Uterus (tissue), 4 donors: ENCODE measurements around the gene DZIP3. TPM values are rescaled to one million over a fixed set of nuclear protein-coding genes. Genes with fewer than 3 reads are reported as not detected.
A peak's percentile ranks its signal among the peaks of the same experiment; 100 is the strongest.

Experiments used
- DNase-seq, 2 donors: peaks; one replicate each; pipeline ENCODE4 v3.0.0-alpha.2; 2019 to 2020
- H3K27ac ChIP-seq, 2 donors: fragments of 200-600 bp; sonication (generic); 1 replicate in 1 of 2; 2 replicates in 1 of 2; pipeline ENCODE4 v1.5.1; 2016 to 2018
- H3K27me3 ChIP-seq, 2 donors: fragments of 200-600 bp; sonication (generic); one replicate each; pipeline ENCODE4 v1.5.1; 2018 to 2019; ENCODE audit warnings: control low read depth in 1 of 2
- H3K36me3 ChIP-seq, 2 donors: fragments of 200-600 bp; sonication (generic); one replicate each; pipeline ENCODE4 v1.5.1; 2019; ENCODE audit warnings: control low read depth in 1 of 2
- H3K4me1 ChIP-seq, 2 donors: fragments of 200-600 bp; sonication (generic); one replicate each; pipeline ENCODE4 v1.5.1; 2018 to 2019; ENCODE audit warnings: control low read depth in 1 of 2
- H3K4me3 ChIP-seq, 2 donors: fragments of 200-600 bp; sonication (generic); 1 replicate in 1 of 2; 2 replicates in 1 of 2; pipeline ENCODE4 v1.5.1; 2018 to 2019; ENCODE audit warnings: mild to moderate bottlenecking in 1 of 2
- H3K9me3 ChIP-seq, 2 donors: fragments of 200-600 bp; sonication (generic); one replicate each; pipeline ENCODE4 v1.5.1; 2019; ENCODE audit warnings: control low read depth in 1 of 2
- POLR2A ChIP-seq, 2 donors: fragments of 450-650 bp; IDR thresholded peaks; one replicate each; pipeline ENCODE4 v1.6.1; 2016; ENCODE audit warnings: antibody characterized with exemption in 2 of 2, mild to moderate bottlenecking in 1 of 2, moderate library complexity in 1 of 2
- intact Hi-C: fragments of 100-400 bp; cut with DNase I; formaldehyde crosslinking; loops from one replicate; pipeline ENCODE4 v1.15.1; 2023; ENCODE audit warnings: low total_unique reads
- total RNA-seq, 4 donors: library from RNA; depleted of rRNA in 3 of 4; stranded (reverse); fragments of >200 nt in 3 of 4; gene quantifications; one replicate each; pipeline versions ENCODE4 v1.1.0 to v1.2.4, GENCODE V29; 2014 to 2023
- TF ChIP-seq, protein P1 (sequence below), 4 experiments: fragments of 200-600 bp in 2 of 4; fragments of 450-650 bp in 2 of 4; sonication (generic) in 2 of 4; IDR thresholded peaks; one replicate each; pipeline ENCODE4 v1.5.1; 2016 to 2019; ENCODE audit warnings: antibody characterized with exemption in 4 of 4, mild to moderate bottlenecking in 2 of 4, moderate library complexity in 1 of 4
- donor health status: DM: yes; HTN: yes; CAD: no.

The DZIP3 gene
- 10 to 100 TPM in 3 of 4 donors, 1 to 10 TPM in 1; 8.8 to 39.5 (median 25.7) TPM for total RNA-seq

DNA sequence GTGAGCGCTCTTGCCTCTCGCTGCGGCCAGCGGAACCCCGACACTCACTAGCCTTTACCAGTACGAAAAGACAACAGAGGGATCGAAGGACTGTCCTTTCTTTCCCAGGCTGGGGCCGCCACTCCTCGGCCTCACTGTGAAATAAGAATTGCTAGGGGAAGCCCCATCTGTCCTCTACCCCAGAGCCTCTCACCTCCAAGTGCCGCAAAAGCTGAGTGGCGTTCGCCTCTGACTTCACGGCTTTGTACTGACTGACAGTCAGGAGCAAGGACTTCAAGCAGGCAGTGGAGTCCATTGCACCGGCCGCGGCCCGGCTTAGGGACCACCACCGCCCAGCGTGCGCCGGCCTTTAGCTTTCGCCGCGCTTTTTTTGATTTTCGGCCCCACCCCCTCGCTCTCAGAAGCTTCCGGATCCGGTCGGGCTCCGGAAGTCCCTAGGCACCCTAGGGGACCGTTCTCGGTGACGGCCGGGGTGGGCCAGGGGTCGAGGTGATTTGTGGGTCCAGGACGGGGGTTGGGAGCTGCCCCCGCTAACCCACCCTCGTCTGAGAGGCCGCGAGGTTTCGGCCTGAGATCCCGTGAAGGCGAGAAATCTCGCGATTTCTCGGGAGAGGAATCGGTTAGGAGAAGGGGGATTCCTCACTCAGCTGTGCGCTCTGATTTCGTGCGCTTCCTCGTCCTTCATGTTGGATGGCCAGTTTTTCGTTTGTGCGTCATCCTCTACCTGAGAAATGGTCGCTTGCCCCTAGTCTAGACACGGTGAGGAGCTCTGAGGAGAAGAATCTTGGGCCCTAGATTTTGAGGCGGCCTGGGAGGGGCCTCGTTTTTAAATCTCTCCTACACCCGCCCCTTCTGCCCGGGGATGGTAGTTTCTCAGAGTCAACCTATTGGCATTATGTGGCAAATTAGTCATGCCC is at the start of gene DZIP3, which contains the start of gene CIP2A:
DZIP3 (plus strand) TSS at position 642 of the 917 bp plus-strand sequence. CDS start 15,685 bp downstream, outside the sequence.
CIP2A (minus strand) TSS at position 358 of the 917 bp plus-strand sequence; CDS start at position 295, 63 bp downstream.
- DNase-seq: peak; percentile 81 to 88
- no peaks in the 10 kb centered on the region for H3K9me3 ChIP-seq
- TF ChIP-seq, protein P1, sequence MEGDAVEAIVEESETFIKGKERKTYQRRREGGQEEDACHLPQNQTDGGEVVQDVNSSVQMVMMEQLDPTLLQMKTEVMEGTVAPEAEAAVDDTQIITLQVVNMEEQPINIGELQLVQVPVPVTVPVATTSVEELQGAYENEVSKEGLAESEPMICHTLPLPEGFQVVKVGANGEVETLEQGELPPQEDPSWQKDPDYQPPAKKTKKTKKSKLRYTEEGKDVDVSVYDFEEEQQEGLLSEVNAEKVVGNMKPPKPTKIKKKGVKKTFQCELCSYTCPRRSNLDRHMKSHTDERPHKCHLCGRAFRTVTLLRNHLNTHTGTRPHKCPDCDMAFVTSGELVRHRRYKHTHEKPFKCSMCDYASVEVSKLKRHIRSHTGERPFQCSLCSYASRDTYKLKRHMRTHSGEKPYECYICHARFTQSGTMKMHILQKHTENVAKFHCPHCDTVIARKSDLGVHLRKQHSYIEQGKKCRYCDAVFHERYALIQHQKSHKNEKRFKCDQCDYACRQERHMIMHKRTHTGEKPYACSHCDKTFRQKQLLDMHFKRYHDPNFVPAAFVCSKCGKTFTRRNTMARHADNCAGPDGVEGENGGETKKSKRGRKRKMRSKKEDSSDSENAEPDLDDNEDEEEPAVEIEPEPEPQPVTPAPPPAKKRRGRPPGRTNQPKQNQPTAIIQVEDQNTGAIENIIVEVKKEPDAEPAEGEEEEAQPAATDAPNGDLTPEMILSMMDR (IDR thresholded peaks at IDR 0.05): no peak
- TF ChIP-seq POLR2A (IDR thresholded peaks at IDR 0.05): peak; percentile 34 to 62
- peak within 1 kb of the TSS; percentile 81 to 82 for H3K4me3 ChIP-seq
- H3K4me1 ChIP-seq: peaks cover 4 to 9% of the 10 kb centered on the region in 2 donors
- no peaks in the 10 kb centered on the region for H3K27me3 ChIP-seq
- H3K36me3 ChIP-seq: no peaks in the 10 kb centered on the region
- intact Hi-C loops: no loop called here
- peak within 1 kb of the TSS; percentile 97 for H3K27ac ChIP-seq

DNA sequence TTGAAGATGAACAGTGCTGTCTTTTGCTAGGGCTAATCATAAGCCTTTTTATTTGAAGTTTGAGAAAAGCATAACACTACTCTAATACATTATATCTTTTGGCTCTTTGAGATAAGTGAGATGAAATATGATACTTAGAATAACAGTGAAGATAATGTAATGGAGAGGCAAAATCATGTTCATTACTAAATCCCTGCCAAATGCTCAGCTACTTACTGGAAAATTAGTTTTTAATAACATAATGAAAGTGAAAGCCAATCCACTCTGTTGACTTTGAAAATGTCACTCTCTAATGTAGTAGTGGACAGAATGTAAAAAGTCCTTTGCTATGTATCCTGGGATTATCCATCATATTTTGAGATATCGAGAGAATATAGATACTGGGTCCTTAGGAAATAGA is 43.3 kb upstream of the DZIP3 start:
- no peak overlapping the region for H3K4me3 ChIP-seq
- intact Hi-C loops: no loop called here
- H3K9me3 ChIP-seq: no peaks in the 10 kb centered on the region
- TF ChIP-seq, protein P1 (IDR thresholded peaks at IDR 0.05): no peak
- no peak for TF ChIP-seq POLR2A (IDR thresholded peaks at IDR 0.05)
- H3K36me3 ChIP-seq: no peaks in the 10 kb centered on the region
- no peaks in the 10 kb centered on the region for H3K4me1 ChIP-seq
- DNase-seq: no peak
- H3K27ac ChIP-seq: no peak overlapping the region
- H3K27me3 ChIP-seq: no peaks in the 10 kb centered on the region

GRCh38 chr3:108546692-108547091 is 42.8 kb upstream of the DZIP3 start:
- Histone ChIP-seq H3K27me3 (no peaks in the 10 kb centered on the region), H3K4me3 (no peak overlapping the region), H3K36me3 (no peaks in the 10 kb centered on the region), H3K27ac (no peak overlapping the region), H3K4me1 (no peaks in the 10 kb centered on the region), H3K9me3 (no peaks in the 10 kb centered on the region)
- intact Hi-C loops: no loop called here
- no peak for DNase-seq
- TF ChIP-seq POLR2A (IDR thresholded peaks at IDR 0.05): no peak
- TF ChIP-seq, protein P1 (IDR thresholded peaks at IDR 0.05): no peak

DNA sequence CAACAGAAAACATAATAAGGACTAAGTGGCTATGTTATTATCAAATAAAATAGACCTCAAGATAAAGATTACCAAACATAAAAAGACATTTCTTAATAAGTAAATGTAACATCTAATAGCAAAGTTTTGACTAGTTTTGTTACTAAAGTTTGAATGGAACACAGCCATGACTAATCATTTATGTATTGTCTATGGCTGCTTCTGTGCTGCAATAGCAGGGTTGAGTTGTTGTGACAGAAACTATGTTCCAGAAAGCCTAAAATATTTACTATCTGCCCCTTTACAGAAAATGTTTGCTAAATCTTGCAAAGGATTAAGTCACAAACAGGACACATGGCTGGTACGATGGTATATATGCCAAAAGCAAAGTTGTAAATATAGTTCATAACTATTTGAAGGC is 41.2 kb upstream of the DZIP3 start:
- H3K4me3 ChIP-seq: no peak overlapping the region
- no peaks in the 10 kb centered on the region for H3K9me3 ChIP-seq
- TF ChIP-seq, protein P1 (IDR thresholded peaks at IDR 0.05): no peak
- no peak for TF ChIP-seq POLR2A (IDR thresholded peaks at IDR 0.05)
- intact Hi-C loops: no loop called here
- H3K4me1 ChIP-seq: no peaks in the 10 kb centered on the region
- no peak overlapping the region for H3K27ac ChIP-seq
- DNase-seq: no peak
- H3K27me3 ChIP-seq: no peaks in the 10 kb centered on the region
- no peaks in the 10 kb centered on the region for H3K36me3 ChIP-seq

- H3K27ac ChIP-seq: no peak overlapping the region
- no peaks in the 10 kb centered on the region for H3K36me3 ChIP-seq
- no peaks in the 10 kb centered on the region for H3K27me3 ChIP-seq
- TF ChIP-seq POLR2A (IDR thresholded peaks at IDR 0.05): no peak
- TF ChIP-seq, protein P1 (IDR thresholded peaks at IDR 0.05): no peak
- no peaks in the 10 kb centered on the region for H3K4me1 ChIP-seq
- DNase-seq: no peak
- no peaks in the 10 kb centered on the region for H3K9me3 ChIP-seq
- H3K4me3 ChIP-seq: no peak overlapping the region
- intact Hi-C loops: no loop called here
Observed at GRCh38 chr3:108548886-108549285, 40.6 kb upstream of the DZIP3 start.
